Activated T-cell treated with anti-CD3 and anti-CD28 coated beads, Interleukin-2, amount 50 U/mL, for 48 hours (primary cell): Measurements from ENCODE around the gene TSPAN11.
"Not testable (repeated sequence)": the region's sequence is repeated elsewhere in the genome, so short reads cannot be mapped to it uniquely, and the experiment has no call there.

Experiments
- DNase-seq, 2 experiments: peaks; one replicate each; pipeline ENCODE4 v3.0.0-alpha.2; 2020

Gene TSPAN11, protein sequence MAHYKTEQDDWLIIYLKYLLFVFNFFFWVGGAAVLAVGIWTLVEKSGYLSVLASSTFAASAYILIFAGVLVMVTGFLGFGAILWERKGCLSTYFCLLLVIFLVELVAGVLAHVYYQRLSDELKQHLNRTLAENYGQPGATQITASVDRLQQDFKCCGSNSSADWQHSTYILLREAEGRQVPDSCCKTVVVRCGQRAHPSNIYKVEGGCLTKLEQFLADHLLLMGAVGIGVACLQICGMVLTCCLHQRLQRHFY

DNA sequence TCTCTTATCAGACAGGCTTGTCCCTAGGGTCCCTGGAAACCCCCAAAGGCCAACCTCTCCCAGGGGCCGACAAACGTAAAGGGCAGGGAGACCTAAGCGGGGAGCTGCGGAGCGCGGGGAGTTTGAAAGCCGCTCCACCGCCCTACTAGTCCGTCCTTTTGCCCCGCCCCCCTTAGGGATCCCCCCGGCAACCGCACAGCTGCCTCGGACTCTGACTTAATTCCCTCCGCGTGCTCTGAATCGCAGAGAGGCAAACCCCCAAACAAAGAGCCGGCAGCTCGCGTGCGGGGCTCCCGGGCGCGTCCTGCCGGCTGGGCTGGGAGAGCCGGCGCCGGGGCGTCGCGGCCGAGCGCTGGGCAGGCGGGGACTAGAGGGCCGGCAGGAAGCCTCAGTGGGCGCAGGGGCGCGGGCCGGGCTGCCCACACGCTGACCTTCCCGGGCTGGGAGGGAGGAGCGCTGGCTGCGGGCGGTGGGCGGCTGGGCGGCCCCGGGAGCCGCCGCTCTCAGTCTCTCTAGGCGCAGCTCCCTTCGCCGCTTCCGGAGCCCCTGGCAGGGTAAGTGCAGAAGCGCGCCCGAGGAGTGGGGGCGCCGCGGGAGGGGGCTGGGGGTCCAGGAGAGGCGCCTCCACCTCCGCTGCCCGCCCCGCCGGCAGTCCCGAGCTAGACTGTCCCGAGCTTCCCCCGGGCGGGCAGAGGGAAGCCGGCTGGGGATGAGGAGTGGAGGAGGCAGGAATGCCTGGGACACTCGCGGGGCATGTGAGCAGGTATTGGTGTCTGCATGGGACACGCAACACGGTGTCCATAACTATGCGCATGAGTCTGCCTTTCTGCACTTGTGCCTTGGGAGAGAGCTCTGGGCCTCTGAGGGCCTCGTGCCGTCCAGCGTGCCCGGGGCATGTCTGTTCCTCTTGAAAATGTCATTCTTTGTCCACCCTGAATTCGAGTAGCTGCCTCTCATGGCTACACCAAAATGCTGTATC lies at the start of gene TSPAN11:
Gene TSPAN11, plus strand, starts transcription at position 506 of the 979 bp plus-strand sequence. CDS start 27,244 bp downstream, outside the sequence.
- DNase-seq = no peak

DNA sequence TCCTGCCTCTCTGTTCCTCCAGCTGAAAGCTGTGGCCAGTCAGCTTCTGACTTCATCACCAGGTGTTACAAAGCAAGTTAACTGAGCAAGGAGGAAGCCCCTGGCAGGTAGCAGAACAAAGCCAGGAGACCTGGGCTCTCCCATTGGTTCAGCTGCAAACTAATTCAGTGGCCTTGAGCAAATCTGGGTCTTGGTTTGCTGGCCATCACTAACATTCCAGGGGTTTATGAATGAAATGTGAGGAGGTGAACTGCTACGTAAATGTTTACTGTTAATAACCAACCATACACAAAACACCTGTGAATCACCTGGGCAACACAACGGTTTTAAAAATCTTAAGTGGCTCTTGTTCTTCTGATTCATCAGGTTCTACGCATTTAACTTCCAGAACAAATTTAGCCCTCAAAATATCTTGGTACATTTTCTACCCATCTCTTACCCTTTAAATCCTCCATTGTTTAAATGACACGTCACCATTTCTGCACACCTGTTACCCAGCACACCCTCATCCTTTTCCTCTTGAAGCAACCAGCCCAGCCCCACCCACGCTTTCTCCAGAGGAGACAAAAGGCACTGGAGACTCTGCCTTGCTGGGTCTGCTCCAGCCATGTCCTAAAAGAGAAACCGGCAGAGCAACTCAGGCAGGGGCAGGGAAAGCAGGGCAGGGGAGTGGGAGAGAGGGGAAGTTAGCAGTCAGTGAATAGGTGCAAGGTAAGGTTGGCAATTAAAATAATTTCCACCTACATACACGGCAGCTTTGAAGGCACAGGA lies 49.3 kb upstream of the TSPAN11 start:
- no peak for DNase-seq

DNA sequence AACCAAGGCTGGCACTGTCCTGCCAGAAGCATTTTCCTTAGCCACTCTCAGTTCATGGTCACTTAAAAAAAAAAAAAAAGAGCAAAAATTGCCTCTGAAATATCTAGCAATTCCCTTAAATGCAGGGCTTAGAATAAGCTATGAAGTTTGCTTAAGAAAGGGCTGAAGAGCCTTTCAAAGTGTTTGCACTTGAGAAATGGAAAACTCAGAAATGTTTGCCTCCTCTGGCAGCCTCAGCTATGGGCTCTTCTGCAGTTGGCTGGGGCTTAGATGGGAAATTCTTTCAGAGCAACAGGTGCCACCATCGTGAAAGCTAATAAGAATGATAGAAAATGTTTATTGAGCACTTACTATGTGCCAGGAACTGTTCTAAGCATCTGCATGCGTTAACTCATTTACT lies 48.5 kb upstream of the TSPAN11 start:
- no peak for DNase-seq

DNA sequence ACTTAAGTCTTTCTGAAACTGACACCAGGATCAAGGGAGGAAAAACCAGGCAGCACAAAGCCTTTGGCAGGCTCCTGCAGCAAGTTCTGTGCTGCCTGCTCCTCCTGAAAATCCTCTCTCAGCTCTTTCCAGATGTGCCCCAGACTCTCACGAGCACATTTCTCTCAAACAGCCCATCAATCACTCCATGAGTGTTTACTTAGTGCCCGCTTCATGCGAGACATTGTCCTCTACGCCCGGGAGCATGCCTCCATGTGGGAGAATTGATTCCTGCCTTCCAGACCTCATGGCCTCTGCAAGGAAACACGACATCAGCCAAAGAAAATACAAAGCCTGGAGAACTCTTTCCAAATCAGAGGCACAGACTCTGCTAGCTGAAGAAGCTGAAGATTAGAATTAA lies 46.5 kb upstream of the TSPAN11 start:
- DNase-seq = no peak

DNA sequence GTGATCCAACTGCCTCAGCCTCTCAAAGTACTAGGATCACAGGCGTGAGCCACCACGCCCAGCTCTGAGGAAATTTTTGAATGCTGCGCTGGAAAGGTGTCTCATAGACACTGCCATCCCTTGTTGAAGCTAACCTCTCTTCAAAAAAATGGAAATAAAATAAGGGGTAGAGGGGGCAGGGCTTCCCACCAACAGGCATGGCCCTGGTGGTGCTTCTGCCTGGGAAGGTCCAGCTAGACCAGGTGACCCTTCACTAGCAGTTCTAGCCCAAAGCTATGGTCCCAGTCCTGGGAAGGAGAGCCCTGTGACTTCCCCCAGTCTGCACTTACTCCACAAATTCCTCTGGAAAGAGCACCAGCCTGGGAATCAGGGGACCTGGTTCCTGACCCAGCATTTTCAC lies 45.7 kb upstream of the TSPAN11 start:
- no peak for DNase-seq

DNA sequence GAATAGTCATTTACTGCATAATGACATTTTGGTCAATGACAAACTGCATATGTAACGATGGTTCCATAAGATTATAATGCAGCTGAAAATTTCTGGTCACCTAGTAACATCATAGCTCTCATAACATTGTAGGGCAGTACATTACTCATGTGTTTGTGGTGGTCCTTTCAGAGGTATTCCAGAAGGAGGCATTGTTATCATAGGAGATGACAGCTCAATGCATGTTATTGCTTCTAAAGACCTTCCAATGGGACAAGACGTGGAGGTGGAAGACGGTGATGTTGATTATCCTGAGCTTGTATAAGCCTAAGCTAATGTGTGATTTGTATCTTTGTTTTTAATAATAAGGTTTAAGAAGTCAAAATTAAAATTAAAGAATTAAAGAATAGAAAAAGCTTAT lies 43.8 kb upstream of the TSPAN11 start:
- no peak for DNase-seq

DNA sequence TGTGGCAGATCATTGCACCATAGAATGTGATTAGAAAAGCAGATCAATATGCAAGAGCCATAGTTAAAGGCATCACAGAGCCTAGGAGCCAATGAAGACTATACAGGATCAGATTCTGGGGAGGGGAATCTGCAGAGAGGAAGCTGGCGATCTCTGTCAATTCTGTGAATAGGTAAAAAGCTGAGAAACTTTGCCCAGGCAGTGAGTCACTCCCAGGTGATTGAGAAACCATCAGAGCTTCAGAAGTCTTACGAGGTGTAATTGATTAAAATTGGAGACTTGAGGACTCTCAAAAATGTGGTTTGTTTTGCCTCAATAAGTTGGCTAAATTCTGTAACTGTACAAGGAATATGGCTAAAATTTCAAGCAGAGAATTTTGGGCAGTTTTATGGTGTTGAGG lies 41.7 kb upstream of the TSPAN11 start:
- DNase-seq = no peak

DNA sequence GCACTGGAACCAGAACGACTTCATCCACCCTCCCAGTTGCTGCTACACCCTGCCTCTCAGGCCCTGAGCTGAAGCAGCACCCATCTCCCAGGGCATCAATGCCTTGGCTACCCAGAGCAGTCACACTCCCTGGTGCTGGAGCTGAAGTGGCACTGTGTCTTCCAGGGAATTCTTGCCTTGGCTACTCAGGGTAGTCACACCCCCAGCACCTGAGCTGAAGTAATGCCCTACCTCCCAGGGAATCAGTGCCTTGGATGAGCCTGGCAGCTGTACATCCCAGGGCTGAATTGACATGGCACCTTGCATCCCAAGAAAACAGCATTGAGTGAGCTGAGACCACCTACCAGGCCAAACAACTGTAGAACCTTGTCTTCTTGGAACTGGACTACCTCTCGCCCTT lies 41.2 kb upstream of the TSPAN11 start:
- no peak for DNase-seq

DNA sequence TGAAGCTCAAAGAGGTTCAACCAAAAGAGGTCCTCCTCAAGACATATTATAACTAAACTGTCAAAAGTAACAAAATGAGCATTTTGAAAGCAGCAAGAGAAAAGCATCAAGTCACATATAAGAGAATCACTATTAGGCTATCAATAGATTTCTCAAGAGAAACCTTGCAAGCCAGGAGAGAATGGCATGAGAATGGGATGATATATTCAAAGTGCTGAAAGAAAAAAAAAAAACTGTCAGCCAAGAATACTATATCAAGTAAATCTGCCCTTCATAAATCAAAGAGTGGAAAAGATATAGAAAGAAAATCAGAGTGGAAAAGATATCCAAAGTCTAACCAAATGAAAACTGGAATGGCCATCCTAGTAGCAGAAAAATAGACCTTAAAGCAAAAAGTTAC lies 39.3 kb upstream of the TSPAN11 start:
- DNase-seq = no peak

DNA sequence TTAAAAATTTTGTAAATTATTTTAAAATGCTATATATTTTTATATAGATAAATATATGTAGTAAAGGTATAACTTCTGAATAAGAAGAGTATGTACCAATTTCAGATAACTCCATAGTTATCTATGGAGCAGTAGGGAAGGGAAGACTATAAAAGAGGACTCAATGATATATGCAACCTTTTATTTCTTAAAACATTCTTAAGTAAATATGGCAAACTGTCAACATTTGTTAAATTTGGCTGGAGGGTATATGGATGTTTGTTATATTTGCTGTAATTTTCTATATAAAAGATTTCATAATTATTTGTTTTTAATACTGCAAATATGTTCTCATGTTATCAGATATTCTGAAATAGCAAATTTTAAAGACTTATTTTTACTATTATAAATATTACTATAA lies 38.3 kb upstream of the TSPAN11 start:
- DNase-seq = no peak

DNA sequence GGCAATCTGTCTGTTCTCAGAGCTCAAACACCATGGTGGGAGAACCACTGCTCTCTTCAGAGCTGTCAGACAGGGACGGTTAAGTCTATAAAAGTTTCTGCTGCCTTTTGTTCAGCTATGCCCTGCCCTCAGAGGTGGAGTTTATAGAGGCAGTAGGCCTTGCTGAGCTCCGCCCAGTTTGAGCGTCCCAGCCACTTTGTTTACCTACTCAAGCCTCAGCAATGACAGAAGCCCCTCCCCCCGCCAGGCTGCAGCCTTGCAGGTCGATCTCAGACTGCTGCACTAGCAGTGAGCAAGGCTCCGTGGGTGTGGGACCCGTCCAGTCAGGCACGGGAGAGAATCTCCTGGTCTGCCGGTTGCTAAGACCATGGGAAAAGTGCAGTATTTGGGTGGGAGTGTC lies 32.0 kb upstream of the TSPAN11 start:
- not testable (repeated sequence) for DNase-seq

DNA sequence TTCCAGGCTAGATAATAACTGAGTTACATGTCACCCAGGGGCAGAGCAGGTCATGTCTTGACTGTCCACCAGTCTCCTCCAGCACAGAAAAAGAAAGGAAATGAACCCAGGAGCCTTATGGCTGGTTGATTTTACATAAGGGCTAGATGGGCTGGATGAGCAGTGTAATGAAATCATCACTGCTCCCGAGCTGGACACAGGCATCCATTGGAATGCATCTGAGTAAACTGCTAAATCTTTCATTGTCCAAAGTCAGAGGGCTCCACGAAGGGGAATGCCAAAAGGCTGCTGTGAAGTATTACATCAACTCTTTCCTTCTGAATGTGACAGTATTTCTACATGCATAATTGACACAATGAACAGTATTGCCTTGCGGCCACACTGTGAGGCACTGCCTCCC lies 30.1 kb upstream of the TSPAN11 start:
- no peak for DNase-seq

DNA sequence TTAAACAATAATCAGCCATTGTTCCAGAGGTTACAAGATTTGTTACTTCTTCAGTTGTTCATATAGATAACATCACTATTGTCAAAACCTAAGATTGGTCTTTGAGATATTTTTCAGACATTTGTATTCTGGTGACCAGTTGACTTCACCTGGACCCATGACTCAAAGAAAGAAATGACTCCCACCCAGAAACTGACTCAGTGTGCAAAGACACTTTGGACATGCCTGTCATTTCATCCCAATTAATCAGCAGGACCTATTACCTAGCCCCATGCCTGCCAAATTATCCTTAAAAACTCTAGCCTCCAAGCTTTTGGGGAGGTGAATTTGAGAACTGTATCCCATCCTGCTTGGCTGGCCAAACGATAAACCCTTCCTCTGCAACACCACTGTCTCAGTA lies 27.7 kb upstream of the TSPAN11 start:
- no peak for DNase-seq

DNA sequence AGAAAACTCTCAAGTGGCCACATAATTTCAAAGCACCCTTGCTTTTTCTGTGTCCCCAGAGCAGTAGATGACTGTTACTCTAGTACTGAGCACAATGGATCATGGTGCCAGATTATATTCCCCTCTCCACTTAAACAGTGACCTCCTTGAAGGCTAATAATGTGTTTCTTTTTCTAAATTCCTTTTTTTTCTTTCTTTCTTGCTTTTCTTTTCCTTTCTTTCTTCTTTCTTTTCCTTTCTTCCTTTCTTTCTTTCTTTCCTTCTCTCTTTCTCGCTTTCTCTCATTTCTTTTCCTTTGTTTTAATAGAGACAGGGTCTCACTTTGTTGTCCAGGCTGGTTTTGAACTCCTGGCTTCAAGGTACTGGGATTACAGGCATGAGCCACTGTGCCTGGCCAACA lies 26.2 kb upstream of the TSPAN11 start:
- DNase-seq = no peak

DNA sequence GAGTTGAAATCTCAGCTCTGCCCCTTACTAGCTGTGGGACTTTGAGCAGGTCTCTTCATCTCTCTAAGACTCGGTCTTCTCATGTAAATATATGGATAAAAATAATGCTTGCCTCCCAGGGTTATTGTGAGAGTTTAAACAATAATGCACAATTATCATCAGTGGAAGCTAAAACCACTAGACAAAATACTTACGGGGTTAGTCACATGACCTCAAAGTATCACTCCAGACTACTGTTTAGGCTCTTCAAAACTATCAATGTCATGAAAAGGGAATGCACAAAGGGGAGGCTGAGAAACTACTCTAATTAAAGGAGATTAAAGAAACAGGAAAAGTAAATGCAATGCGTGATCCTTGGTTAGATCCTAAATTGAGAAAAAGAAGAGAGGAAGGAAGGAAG lies 24.5 kb upstream of the TSPAN11 start:
- no peak for DNase-seq

DNA sequence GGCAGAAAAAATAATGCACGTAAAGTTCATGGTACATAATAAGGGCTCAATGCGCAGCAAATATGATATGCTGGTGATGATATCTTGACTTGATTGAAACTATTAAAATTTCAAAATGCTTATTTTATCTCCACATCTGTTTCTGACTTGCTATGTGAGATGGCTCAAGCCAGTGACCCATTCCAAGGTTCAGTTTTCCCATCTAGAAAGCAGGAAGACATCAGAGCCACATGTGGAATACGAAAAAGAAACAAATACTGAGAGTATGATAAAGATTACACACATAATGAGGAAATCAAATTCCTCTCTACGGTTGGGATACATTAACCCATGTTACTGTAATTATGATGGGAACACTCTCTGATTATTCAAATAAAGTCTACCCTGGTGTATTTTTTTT lies 24.0 kb upstream of the TSPAN11 start:
- no peak for DNase-seq

DNA sequence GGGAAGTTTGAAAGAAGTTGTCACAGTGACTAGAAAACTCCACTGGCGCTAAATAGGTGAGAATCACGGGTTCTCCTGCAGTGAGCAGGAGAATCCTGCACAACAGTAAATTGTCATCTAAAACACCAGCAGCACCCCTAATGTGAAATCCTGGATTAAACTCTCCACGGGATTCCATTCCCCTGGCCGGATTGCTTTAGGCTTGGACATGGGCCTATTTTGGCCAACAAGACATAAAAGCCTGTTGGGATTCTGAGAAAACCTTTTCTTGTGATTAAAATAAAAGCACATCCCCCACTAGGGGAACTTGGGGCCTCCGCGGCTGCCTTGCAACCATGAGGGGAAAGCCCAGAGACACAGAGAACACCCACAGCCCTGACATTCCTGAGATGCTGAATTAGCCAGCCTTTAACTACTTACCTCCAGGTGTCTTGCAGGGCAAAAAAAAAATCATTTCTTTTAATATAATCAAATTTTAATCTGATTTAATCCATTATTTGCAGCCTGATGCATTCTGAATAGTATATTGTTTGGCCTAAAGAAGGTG lies 21.0 kb upstream of the TSPAN11 start:
- DNase-seq = no peak

DNA sequence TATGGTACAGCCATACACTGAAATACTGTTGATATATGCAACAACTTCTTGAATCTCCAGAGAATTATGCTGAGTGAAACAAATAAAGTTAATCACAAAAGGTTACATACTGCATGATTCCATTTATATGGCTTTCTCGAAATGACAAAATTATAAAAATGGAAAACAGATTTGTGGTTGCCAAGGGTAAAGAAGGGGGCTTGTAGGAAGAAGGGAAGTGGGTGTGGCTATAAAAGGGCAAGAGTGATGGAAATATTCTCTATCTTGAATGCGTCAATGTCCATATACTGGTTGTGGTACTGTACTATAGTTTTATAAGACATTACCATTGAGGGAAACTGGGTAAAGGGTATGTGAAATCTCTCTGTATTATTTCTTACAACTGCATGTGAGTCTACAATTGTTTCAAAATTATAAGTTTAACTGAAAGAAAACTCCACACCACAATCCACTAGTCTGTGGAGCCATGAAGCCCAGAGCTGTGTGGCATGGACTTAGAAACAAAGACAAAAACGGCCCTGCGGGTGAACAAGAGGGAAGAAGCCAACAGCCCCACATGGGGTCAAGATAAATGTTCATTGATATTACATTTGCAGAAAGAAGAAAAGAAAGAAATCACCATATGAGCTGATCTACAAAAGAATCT lies 18.3 kb upstream of the TSPAN11 start:
- no peak for DNase-seq

DNA sequence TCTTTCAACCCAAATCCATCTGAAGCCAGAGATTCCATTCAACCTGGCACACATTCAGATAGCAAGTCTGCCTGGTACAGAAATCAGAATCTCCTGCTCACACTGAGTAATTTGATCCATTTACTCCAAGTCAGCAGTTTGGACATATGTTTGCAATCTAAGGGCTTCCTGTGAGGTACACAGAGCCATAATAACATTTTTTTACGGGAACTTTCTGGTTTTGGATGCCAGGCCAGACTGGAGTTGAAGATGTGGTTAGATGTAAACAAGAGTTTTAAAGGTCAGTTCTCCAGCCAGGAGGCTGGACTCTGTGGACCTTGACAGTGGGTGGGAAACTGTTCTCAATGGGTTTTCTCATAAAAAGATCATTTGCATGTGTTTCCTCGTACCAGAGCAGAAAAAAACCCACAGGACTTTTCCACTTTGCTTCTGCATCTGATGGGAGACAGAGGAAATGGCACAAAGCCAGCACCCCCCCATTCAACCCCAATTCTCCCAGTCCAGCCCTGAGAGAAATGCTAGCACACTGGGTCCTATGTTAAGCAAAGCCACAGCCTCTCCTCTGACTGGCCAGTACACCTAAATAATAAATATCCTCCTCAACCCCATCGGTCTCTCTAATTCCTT lies 17.7 kb upstream of the TSPAN11 start:
- DNase-seq = no peak

DNA sequence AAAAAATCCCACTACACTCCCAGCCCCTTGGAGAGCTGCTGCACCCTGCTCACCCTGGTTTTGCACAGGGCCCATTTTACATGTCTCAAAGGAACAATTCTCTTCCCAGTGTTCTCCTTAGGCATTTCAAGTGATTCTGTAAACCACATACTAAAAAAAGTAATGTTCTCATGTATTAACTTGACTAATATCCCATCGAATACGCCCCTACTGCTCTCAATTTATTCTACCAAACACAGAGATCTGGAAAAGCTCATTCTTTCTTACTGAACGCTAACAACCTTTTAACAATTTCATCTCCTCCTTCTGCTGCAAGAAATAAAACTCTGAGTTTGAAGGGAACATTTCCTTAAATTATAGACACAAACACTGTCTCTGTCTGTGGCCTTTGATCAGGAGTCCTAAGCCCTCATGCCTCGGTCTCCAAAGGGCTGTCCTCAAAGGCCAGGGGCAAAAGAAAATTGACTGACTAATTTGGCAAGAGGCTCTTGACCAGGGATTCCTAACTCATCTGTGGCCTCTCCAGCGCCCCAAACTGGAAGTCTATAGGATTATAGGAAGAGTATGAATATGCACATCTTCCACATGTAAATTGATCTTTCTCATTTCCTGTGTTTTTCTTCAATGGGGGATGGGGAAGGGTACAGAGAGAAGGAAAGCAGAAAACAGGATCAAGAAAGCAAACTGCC lies 17.1 kb upstream of the TSPAN11 start:
- DNase-seq = no peak

DNA sequence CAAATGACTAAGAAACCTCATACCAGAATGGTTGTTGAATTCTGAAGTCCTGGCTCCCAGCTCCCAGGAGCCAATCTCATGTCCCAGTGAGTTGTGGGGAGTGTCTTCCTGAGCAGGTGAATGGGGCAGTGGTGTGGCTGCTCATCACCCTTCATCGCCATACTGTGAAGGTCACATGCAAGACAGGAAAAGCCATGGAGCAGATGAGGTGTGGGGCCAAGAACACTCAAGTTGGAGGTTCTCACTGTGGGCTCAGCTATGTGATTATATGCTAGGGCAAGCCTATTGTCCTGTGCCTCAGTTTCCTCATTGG lies 16.6 kb upstream of the TSPAN11 start:
- DNase-seq = no peak

DNA sequence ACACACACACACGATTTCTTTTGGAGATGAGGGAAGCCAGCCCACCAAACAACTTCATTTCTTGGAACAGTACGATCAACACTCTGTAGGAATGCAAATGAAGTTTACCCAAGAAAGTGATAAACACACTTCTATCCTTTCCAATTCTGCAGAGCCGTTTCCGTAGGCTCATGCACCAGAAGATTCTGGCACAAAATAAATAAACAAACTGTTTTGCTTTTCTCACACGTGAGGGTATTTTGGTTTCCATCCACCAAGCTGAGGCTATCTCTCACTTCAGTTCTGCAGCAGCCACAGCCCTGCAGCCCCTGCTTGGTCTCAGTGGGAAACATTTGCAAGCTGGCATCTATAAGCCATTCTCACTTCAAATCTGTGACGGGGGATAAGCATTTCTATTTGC lies 15.3 kb upstream of the TSPAN11 start:
- DNase-seq = no peak
